Activated CD4-positive, CD25-positive, alpha-beta regulatory T cell treated with anti-CD3 and anti-CD28 coated beads, Interleukin-2, amount 50 U/mL, for 16 hours (primary cell): Measurements from ENCODE around the gene GIPC1.

Experiments used
- DNase-seq: peaks from one replicate; pipeline ENCODE4 v3.0.0-alpha.2; 2020; ENCODE audit warnings: low read depth, low spot score

Gene GIPC1

GRCh38 chr19:14494910-14495671 is 836 bp downstream of the GIPC1 start:
- DNase-seq: no peak

- no peak for DNase-seq
These were observed 1.5 kb downstream of the GIPC1 start for GRCh38 chr19:14494411-14494810.

GRCh38 chr19:14492756-14493337 is 3.1 kb downstream of the GIPC1 start:
- DNase-seq: no peak

- DNase-seq: no peak
These were observed 8.4 kb downstream of the GIPC1 start for GRCh38 chr19:14487370-14488125.

- no peak for DNase-seq
These were observed 13.6 kb downstream of the GIPC1 start for GRCh38 chr19:14482172-14482941.

- DNase-seq: no peak
These were observed 15.2 kb downstream of the GIPC1 start for GRCh38 chr19:14480700-14481079.

- peak; percentile 42 for DNase-seq
These were observed 15.8 kb downstream of the GIPC1 start for GRCh38 chr19:14479975-14480699.

GRCh38 chr19:14479309-14479974 is 16.5 kb downstream of the GIPC1 start:
- DNase-seq: no peak

GRCh38 chr19:14478113-14478545 is 17.8 kb downstream of the GIPC1 start:
- no peak for DNase-seq

- no peak for DNase-seq
These were observed 18.4 kb downstream of the GIPC1 start for GRCh38 chr19:14477418-14478112.

- no peak for DNase-seq
These were observed 19.1 kb downstream of the GIPC1 start for GRCh38 chr19:14476673-14477401.

- no peak for DNase-seq
These were observed 19.6 kb downstream of the GIPC1 start for GRCh38 chr19:14476327-14476672.

- DNase-seq: no peak
These were observed 20.5 kb downstream of the GIPC1 start, which contains the start of gene PTGER1 for GRCh38 chr19:14475251-14476073. Gene PTGER1, minus strand, starts transcription at chr19:14475354. Its CDS starts 1,034 bp downstream, at chr19:14474320.

- no peak for DNase-seq
These were observed 21.1 kb downstream of the GIPC1 start for GRCh38 chr19:14474827-14475226.

GRCh38 chr19:14473978-14474578 is 21.8 kb downstream of the GIPC1 start:
- no peak for DNase-seq

GRCh38 chr19:14473073-14473977 is 22.6 kb downstream of the GIPC1 start:
- DNase-seq: no peak
